ENCODE data around the gene PERM1.

PERM1 gene

DNA sequence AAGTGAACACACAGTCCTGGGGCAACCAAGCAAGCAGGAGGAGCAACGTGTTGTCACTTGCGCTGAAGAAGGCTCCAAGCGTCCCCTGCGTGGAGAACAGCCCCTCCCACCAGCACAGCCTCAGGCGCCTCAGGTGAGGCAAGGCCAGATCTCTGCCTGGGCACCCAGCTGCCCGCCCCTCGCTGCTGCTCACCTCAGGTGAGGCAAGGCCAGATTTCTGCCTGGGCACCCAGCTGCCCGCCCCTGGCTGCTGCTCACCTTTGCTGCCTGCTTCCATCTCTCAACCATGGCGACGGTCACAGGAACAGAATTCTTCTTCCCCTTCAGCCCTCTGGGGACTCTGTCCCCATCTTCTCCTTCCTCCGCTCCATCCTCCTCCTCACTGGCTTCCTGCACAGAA is 25.3 kb downstream of the PERM1 start:
- TF ChIP-seq, protein P1, sequence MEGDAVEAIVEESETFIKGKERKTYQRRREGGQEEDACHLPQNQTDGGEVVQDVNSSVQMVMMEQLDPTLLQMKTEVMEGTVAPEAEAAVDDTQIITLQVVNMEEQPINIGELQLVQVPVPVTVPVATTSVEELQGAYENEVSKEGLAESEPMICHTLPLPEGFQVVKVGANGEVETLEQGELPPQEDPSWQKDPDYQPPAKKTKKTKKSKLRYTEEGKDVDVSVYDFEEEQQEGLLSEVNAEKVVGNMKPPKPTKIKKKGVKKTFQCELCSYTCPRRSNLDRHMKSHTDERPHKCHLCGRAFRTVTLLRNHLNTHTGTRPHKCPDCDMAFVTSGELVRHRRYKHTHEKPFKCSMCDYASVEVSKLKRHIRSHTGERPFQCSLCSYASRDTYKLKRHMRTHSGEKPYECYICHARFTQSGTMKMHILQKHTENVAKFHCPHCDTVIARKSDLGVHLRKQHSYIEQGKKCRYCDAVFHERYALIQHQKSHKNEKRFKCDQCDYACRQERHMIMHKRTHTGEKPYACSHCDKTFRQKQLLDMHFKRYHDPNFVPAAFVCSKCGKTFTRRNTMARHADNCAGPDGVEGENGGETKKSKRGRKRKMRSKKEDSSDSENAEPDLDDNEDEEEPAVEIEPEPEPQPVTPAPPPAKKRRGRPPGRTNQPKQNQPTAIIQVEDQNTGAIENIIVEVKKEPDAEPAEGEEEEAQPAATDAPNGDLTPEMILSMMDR (IDR thresholded peaks at IDR 0.05; ENCODE audit: low read depth, low read length, missing control alignments): no peak
- no peak for DNase-seq (ENCODE audit: low read depth)
- in situ Hi-C loops (cut with HindIII; ENCODE audit: low sequenced_read_pairs): no loop called here
- H3K4me3 ChIP-seq (ENCODE audit: low read depth, low read length): no peak overlapping the region

DNA sequence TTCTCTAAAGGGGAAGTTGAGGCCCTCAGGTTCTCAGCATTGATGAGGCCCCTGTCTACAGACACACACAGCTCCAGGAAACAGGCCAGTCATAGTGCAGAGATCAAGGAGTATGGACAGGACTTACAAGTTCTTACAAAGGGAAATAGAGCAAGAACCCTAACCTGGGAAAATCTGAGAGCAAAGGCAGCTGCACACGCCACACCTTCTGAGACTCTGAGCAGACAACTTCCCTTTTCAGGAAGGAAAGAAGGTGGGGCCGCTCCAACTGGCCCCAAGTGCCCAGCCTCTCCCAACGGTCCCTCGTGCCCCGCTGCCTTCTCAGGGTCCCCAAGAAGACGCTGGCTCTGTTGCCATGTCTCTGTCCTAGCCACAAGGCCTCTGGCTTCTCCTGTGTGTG is 26.4 kb downstream of the PERM1 start:
- in situ Hi-C loops (cut with HindIII; ENCODE audit: low sequenced_read_pairs): no loop called here
- TF ChIP-seq, protein P1 (IDR thresholded peaks at IDR 0.05; ENCODE audit: low read depth, low read length, missing control alignments): no peak
- no peak for DNase-seq (ENCODE audit: low read depth)
- H3K4me3 ChIP-seq (ENCODE audit: low read depth, low read length): no peak overlapping the region

DNA sequence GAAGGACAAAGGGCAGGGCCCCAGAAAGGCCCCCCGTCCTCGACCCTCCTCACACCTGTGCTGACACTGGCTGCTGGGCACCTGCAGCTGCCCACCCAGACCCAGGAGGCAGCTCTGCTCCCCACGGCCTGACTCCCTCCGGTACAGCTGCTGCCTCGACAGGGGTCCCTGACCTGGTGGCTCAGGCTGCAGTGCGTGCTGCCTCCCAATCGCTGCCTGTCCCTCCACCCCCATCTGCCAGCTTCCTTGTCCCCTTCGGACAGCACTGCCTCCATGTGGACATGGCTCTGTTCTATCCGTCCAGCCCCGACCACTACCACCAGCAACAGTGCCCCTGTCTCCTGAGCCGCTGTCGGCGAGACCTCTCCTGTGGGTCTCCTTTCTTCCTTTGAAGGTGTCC is 27.0 kb downstream of the PERM1 start:
- H3K4me3 ChIP-seq (ENCODE audit: low read depth, low read length): no peak overlapping the region
- TF ChIP-seq, protein P1 (IDR thresholded peaks at IDR 0.05; ENCODE audit: low read depth, low read length, missing control alignments): no peak
- in situ Hi-C loops (cut with HindIII; ENCODE audit: low sequenced_read_pairs): no loop called here
- no peak for DNase-seq (ENCODE audit: low read depth)

DNA sequence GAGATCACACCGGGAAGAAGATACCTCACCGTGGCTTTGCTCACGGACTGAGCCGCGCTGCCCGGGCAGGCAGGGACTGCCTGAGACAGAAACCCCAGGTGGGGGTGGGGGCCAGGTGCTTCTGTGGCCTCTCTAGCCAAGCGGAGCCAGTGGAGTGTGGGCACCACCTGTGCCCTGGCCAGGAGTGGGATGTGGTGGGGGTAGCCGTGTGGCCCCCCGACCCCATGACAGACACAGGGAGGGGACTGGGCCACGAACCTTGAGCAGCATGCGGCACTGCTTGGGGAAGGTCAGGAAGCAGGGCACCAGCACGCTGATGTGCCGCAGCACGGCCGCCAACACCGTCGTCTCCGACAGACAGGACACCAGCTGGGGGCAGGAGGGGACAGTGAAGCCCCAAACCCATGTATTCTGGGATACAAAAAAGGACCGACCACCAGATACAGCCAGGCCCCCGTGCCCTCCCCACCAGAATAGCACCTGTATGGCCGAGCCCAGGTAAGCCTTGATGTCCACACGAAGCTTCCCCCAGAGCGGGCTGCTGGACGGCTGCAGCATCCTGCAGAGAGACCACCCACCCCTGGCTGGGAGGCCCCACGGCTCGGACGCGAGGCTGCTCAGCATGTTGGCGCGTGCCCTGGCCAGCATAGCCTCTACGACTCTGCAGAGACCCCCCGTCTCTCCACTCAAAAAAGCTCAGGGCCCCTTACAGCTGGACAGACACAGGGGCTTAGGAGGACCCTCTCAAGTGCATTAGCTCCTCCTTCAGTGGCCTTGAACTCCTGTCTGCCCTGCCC is 28.2 kb downstream of the PERM1 start:
- H3K4me3 ChIP-seq (ENCODE audit: low read depth, low read length): no peak overlapping the region
- in situ Hi-C loops (cut with HindIII; ENCODE audit: low sequenced_read_pairs): no loop called here
- DNase-seq (ENCODE audit: low read depth): no peak
- TF ChIP-seq, protein P1 (IDR thresholded peaks at IDR 0.05; ENCODE audit: low read depth, low read length, missing control alignments): no peak

DNA sequence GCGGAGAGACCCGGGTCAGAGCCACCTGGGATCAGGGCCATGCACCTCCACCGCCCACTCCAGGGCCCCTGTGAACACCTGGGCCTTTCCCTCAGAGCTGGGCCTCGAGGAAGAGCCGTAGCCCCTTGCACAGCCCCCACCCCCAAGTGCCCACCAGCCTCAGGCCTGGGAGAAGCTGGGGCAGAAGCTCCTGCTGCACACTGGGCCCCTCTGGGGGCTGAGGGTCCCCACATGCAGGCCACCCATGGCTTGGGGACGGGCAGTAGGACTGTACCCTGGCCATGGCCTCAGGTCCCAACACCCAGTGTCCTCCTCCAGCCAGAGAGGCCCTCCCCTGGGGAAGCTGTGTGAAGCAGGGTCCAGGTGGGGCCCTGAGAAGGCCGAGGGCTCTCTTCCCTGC is 29.3 kb downstream of the PERM1 start:
- in situ Hi-C loops (cut with HindIII; ENCODE audit: low sequenced_read_pairs): no loop called here
- H3K4me3 ChIP-seq (ENCODE audit: low read depth, low read length): no peak overlapping the region
- no peak for DNase-seq (ENCODE audit: low read depth)
- TF ChIP-seq, protein P1 (IDR thresholded peaks at IDR 0.05; ENCODE audit: low read depth, low read length, missing control alignments): no peak

DNA sequence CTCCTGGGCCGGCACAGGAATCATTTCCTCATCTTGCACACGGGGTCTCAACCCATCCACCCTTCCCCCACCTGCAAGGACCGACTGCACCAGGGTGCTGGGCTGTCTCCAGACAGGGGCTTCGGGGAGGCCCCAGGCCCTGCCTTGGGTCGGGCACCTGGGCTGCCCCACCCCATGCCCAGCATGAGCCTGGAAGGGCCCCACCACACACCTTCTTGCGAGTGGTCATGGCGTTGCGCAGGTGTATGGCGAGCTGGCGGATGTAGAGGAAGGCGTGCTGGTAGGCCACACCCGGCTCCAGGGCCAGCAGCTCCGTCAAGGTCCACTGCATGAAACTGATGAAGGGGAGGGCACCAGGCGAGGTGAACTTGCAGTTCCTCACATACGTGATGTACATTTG is 29.7 kb downstream of the PERM1 start:
- H3K4me3 ChIP-seq (ENCODE audit: low read depth, low read length): no peak overlapping the region
- in situ Hi-C loops (cut with HindIII; ENCODE audit: low sequenced_read_pairs): no loop called here
- no peak for DNase-seq (ENCODE audit: low read depth)
- TF ChIP-seq, protein P1 (IDR thresholded peaks at IDR 0.05; ENCODE audit: low read depth, low read length, missing control alignments): no peak

Data from astrocyte of the cerebellum (primary cell).